OCI-LY3 (cell line): ENCODE results near the gene ERI3.

Experiments
- EZH2phosphoT487 ChIP-seq: fragments of 200-600 bp; shearing (Covaris generic); IDR thresholded peaks from 2 replicates; pipeline ENCODE4 v1.6.1; 2018; ENCODE audit warnings: antibody characterized with exemption, mixed run types, low read depth
- TF ChIP-seq, protein P1 (sequence below): fragments of 200-600, 300-600 bp; sonication (generic); IDR thresholded peaks from 2 replicates; pipeline ENCODE4 v1.5.1; 2014; ENCODE audit warnings: antibody characterized with exemption, low read length, low read depth

DNA sequence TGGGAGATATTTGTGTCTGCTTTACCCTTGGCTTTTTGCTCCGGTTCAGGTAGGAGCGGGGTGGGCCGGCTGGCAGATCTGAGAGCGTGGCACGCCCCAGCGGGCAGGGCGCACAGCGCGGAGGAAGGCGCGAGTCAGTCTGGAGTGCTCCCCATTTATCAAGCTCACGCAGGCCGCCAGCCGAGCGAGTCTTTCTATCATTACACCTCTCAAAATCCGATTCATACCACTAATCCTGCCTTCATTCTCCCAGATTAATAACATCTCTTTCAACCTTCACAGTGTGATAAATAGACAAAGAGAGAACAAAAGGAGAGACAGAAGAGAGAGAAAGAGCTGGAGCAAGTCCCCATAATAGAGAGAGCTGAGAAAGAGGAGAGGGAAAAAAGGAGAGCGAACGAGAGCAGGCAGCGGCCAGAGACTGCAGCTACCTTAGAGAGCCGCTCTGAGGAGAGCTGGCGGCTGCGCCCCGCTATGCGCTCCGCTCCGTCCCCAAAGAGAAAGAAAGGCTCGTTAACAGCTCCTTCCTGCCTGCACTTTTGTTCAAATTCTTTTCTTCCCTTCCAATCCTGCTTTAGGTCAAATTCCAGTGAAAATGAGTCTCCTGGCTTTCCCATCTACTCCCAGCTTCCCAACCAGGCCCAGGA is 93.8 kb downstream of the ERI3 start:
- TF ChIP-seq, protein P1, sequence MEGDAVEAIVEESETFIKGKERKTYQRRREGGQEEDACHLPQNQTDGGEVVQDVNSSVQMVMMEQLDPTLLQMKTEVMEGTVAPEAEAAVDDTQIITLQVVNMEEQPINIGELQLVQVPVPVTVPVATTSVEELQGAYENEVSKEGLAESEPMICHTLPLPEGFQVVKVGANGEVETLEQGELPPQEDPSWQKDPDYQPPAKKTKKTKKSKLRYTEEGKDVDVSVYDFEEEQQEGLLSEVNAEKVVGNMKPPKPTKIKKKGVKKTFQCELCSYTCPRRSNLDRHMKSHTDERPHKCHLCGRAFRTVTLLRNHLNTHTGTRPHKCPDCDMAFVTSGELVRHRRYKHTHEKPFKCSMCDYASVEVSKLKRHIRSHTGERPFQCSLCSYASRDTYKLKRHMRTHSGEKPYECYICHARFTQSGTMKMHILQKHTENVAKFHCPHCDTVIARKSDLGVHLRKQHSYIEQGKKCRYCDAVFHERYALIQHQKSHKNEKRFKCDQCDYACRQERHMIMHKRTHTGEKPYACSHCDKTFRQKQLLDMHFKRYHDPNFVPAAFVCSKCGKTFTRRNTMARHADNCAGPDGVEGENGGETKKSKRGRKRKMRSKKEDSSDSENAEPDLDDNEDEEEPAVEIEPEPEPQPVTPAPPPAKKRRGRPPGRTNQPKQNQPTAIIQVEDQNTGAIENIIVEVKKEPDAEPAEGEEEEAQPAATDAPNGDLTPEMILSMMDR, result no peak
- TF ChIP-seq EZH2phosphoT487, result no peak
